Measurements from ENCODE around the gene HOXC12. TPM values are rescaled to one million over a fixed set of nuclear protein-coding genes. Genes with fewer than 3 reads are reported as not detected.

The HOXC12 gene
- total RNA-seq, 1 donor from 2014 or later = not detected

- Histone ChIP-seq H3K36me3 (no peaks in the 10 kb centered on the region), H3K27me3 (ENCODE audit: low read depth) (peaks cover 100% of the 10 kb centered on the region), H3K4me1 (no peaks in the 10 kb centered on the region), H3K4me3 (no peak overlapping the region), H3K27ac (replicated peaks) (no peak overlapping the region), H3K9me3 (replicated peaks) (no peaks in the 10 kb centered on the region)
- no peak for DNase-seq
- TF ChIP-seq CTCF (IDR thresholded peaks at IDR 0.05; ENCODE audit: borderline replicate concordance) = no peak
- intact Hi-C loops (cut with micrococcal nuclease) = no loop called here
Measured at GRCh38 chr12:53944209-53944608, 10.5 kb upstream of the HOXC12 start.

- intact Hi-C loops (cut with micrococcal nuclease) = no loop called here
- Histone ChIP-seq H3K4me1 (no peaks in the 10 kb centered on the region), H3K36me3 (no peaks in the 10 kb centered on the region), H3K4me3 (no peak overlapping the region), H3K9me3 (replicated peaks) (no peaks in the 10 kb centered on the region), H3K27me3 (ENCODE audit: low read depth) (peaks cover 100% of the 10 kb centered on the region), H3K27ac (replicated peaks) (no peak overlapping the region)
- TF ChIP-seq CTCF (IDR thresholded peaks at IDR 0.05; ENCODE audit: borderline replicate concordance) = no peak
- no peak for DNase-seq
Measured at GRCh38 chr12:53944907-53945847, 9.5 kb upstream of the HOXC12 start.

- no peak for TF ChIP-seq CTCF (IDR thresholded peaks at IDR 0.05; ENCODE audit: borderline replicate concordance)
- Histone ChIP-seq H3K4me3 (no peak overlapping the region), H3K36me3 (no peaks in the 10 kb centered on the region), H3K27me3 (ENCODE audit: low read depth) (peaks cover 100% of the 10 kb centered on the region), H3K27ac (replicated peaks) (no peak overlapping the region), H3K9me3 (replicated peaks) (no peaks in the 10 kb centered on the region), H3K4me1 (peaks cover 7% of the 10 kb centered on the region)
- DNase-seq = no peak
- intact Hi-C loops (cut with micrococcal nuclease) = no loop called here
Measured at GRCh38 chr12:53947743-53948142, 7.0 kb upstream of the HOXC12 start.

GRCh38 chr12:53948650-53949593 is 5.8 kb upstream of the HOXC12 start:
- peaks cover 100% of the 10 kb centered on the region for H3K27me3 ChIP-seq (ENCODE audit: low read depth)
- TF ChIP-seq CTCF (IDR thresholded peaks at IDR 0.05; ENCODE audit: borderline replicate concordance) = no peak
- intact Hi-C loops (cut with micrococcal nuclease) = no loop called here
- H3K36me3 ChIP-seq = no peaks in the 10 kb centered on the region
- H3K9me3 ChIP-seq (replicated peaks) = no peaks in the 10 kb centered on the region
- peaks cover 12% of the 10 kb centered on the region for H3K4me1 ChIP-seq
- DNase-seq = no peak
- no peak overlapping the region for H3K27ac ChIP-seq (replicated peaks)
- no peak overlapping the region for H3K4me3 ChIP-seq

- no peak overlapping the region for H3K4me3 ChIP-seq
- no peak overlapping the region for H3K27ac ChIP-seq (replicated peaks)
- no peak for DNase-seq
- H3K9me3 ChIP-seq (replicated peaks) = no peaks in the 10 kb centered on the region
- H3K4me1 ChIP-seq = peaks cover 12% of the 10 kb centered on the region
- intact Hi-C loops (cut with micrococcal nuclease) = no loop called here
- no peaks in the 10 kb centered on the region for H3K36me3 ChIP-seq
- TF ChIP-seq CTCF (IDR thresholded peaks at IDR 0.05; ENCODE audit: borderline replicate concordance) = no peak
- peaks cover 100% of the 10 kb centered on the region for H3K27me3 ChIP-seq (ENCODE audit: low read depth)
Measured at GRCh38 chr12:53949631-53950436, 4.9 kb upstream of the HOXC12 start.

Data from left ventricle myocardium inferior (tissue), 1 donor.